Mucosa of gallbladder (tissue), 1 donor: Measurements from ENCODE around the gene CRTAC1. TPM values are rescaled to one million over a fixed set of nuclear protein-coding genes. Genes with fewer than 3 reads are reported as not detected.
A peak's percentile ranks its signal among the peaks of the same experiment; 100 is the strongest.

Experiments
- DNase-seq: peaks from one replicate; pipeline ENCODE4 v3.0.0-alpha.2; 2020; ENCODE audit warnings: low spot score
- total RNA-seq: library from RNA; stranded (reverse); gene quantifications from one replicate; pipeline ENCODE4 v1.2.1, GENCODE V29; 2021
- donor health status: DM: no; HTN: no; CAD: no.

The CRTAC1 gene
- total RNA-seq, 1 donor from 2014 or later: 1.6 TPM

DNA sequence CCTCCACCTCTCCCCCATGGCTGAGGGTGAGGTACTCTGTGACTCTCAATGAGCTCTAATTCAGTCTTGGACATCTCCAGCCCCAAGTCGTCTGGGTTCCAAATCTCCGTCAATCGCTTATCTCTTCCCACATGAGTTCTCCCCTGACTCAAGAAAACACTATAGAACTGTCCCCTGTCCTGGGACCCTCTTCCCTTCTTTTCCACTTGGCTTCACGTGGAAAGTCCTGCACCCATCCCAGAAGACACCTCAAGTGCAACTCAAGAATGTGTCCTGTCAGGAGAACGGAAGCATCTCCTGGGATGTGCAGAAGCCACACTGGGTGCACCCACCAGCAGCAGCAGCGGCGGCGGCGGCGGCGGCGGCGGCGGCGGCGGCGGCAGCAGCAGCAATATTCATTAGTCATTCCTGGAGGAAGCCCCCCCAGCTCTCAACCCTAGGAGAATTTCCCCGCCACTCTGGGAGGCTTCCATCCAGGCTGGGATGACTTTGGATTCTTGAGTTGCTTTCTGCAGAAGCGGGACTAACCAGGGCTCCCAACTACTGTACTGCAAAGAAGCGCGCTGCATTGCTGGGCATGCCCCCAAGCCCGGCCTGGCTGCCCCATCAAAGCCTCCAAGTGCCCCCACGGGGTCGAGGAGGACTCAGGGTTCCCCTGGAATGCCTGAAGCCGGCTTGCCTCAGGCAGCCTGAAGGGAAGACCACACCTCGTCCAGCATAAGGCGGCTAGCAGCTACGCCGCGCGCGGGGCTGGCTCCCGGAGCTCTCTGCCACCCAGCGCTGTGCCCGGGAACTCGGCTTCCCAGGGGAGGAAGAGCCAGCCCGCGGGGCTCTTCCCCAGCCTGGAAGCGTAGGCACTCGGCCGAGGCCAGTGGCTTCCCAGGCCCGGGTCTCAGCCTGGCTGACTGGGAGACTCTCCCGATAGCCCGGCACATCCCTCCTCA lies 1.0 kb downstream of the CRTAC1 start:
- DNase-seq: no peak

DNA sequence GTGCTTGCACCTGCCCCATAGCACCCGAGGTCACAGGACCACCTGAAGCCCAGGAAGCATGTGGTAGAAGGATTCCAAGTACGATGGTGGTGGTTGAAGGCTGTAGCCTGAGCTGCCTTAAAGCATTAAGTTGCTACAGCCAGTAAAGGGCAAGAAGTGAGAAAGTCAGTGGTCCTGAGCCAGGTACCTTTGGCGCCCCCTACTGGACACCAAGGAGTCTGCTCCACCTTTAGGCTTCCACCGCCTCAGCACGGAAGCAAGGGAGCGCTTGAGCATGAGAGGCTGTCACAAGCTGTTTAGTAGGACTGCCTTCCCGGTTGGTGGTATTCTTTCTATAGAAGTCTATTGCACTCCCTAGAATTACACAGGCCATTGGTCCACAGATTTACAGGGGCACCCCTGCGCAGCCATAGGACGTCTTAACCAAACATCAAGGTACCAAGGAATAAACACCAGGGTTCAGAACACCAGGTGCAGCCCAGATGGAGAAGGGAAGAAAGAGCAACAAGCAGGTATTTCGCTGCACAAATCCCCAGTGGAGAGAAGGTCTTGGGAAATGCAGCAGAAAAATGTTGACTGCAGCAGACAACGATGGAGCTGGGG lies 2.2 kb downstream of the CRTAC1 start:
- DNase-seq: peak; percentile 38

DNA sequence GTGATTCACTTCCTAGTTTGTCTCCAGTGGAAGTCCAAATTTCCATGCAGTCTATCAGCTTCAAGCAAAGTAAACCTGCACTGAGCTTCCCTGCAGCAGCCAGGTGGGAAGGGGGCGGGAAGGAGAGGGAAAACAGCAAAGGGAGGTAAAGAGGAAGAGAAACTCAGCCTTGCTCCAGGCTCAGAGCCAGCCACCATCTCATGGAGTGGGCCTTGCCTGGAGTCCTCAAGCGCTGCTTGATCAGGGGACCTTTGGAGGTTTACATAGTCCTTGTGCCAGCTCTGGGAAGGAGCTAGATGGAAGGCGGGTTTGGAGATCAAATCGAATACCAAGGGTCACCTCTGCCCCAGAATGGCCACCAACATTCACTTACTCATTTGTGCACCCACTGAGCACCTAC lies 7.4 kb downstream of the CRTAC1 start:
- no peak for DNase-seq

DNA sequence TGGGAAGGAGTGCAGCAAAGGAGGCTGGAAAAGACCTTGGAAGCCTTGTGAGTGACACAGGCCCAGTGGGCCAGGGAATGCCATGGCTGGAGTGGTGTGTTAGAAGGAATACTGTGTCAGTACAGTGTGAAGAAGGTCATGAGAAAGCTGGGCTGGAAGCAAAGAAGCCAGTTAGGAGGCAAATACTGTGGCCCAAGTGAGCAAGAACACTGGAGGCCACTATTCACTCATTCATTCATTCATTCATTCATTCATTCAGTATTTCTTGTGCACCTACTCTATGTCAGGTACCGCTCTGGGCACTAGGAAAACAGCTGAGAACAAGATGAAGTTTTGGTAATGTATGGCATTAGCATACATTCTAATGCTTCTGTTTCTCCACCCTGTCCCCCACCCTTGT lies 9.6 kb downstream of the CRTAC1 start:
- DNase-seq: no peak

DNA sequence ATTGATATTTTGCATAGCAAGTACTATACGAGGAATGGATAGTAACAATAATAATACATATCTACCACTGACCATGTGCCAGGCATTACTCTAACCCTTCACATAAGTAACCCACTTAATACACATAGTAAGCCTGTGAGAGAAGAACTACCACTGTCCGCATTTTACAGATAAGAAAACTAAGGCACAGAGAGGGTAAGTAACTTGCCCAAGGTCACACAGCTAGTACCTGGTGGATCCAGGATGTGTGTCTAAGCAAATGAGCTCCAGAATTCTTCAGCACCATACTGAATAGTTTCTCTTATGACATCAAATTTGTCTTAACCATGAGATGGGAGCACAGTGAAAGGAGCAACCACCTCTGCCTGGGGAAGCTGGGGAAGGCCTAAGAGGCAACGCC lies 10.2 kb downstream of the CRTAC1 start:
- DNase-seq: no peak

DNA sequence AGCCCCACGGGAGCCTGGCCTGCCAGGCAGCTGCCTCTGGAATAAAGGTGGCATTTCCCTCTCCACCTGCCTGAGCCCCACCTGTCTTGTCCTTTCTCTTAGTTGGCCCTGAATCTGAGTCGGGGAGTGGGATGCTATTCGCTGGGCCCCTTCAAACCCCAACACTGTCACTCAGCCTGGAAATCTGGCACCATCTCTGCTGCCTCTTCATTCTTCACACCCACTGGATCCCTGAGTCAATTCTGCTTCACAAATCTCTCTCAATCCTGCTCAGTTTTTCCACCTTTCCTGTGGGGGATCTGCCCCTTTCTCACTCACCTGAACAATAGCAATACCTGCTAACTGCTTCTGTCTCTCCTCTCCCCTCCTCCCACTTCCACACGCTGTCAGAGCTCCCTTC lies 10.6 kb downstream of the CRTAC1 start:
- DNase-seq: no peak

DNA sequence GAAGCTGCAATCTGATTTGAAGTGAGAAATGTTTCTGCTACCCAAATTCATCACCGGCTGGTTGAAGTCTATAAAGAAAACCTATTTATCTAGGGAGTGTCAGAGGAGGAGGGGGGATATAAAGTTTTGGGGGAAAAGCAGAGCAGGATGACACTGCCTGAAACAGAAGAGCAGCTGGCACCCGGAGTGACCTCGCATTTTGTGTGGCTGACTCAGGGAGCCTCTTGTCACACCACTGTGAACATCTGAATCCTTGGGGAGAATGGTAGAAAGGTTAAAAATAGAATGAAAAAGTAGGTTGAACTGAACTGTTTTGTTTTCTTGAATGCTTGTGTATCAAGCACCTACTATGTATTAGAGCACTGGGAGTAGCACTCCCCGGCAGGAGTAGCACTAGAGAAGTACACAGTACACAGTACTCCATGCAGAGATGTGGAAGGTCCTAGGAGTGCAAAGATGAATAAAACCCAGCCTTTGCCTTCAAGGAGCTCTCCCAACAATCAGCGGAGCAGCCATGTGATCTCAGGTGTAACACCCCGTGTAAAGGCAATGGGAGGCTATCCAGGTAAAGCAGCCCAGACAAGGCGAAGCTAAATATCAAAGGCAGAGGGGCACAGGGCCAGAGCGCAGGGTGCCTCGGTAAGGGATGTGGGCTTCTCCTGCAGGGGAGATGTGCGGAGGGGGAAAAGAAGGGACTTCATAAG lies 13.5 kb downstream of the CRTAC1 start:
- DNase-seq: no peak

DNA sequence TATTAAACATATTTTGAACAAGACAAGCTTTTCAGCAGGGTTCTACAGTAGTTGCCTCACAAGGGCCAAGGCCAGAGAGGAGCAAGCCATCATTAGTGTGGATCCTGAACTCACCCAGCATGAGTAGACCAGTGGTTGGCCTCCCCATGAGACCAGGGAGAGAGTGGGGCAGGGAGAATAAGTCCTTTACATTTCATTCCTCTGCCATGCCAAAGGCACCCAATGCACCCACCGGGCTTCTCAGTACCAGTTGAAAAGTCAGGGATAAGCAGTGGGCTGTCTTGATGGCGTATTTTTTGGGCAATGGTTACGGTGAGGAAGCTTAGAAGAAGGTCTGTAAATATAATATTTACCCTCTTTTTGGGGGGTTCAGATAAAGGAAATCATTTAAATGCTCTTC lies 16.6 kb downstream of the CRTAC1 start:
- no peak for DNase-seq

DNA sequence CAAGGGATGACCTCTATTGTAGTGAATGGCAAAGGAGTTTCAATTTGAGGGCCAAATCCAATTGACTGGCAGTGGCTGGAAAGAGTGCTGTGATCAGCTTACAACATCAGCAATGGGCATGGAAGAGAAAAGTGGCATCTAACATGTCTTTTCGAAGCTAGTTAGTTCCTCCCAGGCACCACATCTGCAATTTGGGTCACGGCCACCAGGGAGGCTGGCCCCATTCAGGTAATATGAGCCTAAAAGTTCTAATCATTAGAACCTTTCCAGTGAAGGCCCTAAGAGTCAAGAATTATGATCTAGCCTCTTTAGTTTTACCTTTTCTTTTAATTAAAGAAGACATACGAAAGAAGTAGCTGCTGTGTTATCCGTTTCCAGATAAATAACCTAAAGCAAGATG lies 17.3 kb downstream of the CRTAC1 start:
- DNase-seq: no peak

DNA sequence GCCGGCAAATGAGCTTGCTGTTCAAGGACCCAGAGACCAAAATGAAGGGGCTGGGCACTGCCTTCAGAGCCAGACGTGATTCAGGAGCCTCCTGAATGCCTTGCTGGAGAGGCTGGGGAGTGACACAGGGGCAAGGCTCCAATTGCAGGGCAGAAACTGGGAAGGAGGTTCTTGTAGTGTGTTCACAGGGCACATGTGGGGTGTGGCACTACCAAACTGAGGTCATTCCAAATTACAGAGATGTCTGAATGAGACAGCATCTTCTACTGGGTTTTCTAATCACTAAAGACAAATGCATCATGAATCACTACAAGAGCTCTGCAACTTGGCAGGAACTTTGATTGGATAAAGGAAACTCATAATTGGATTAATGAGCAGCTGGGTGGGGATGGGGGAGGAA lies 17.8 kb downstream of the CRTAC1 start:
- no peak for DNase-seq

DNA sequence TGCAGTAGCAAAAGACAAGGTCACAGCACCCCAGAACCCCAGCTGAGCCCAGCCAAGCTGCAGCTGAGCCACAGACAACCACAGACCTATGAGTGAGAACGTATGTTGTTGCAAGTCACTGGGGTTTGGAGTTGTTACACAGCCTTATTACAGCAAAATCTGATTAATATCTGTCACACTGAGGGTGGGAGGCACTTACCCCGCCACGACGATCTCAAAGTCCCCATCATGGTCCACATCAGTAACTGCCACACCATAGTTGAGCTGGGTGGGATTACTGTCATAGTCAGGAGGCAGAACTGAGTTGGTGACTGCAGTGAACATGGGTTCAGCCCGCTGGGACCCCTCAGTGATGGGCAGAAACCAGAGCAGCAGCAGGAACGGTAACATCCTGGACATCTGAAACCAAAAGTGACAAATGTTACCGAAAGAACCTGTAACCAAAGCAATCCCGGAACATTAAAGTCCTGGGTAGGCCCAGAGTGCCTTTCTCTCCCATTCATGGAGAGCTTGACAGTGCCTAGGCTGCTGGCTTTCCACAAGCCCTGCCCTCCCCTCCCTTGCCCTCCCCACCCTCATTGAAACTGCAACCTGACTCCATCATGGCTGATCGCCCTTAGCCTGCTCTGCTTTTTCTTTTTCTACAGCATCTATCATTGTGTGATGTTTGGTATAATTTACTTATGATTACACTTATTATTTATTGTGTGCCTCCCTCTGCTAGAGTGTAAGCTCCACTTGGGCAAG lies 19.3 kb downstream of the CRTAC1 start:
- DNase-seq: no peak

DNA sequence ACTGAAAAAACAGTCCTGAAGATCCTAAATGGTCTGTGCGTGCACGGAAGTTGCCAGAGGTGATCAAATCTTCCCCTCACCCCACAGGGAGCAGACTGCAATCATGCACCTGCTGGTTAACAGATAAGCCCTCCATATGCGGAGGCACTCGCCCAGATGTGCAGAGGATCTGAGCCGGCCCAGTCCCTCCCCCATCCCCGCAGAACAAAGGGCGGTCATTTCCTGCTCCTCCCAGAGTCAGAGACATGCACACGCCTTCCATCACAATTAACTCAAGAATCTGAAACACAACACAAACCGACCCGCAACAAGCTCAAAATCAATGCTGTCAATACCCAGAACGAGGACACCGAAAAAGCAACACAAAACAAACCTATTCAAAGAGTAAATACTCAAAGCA lies 24.2 kb downstream of the CRTAC1 start:
- no peak for DNase-seq

DNA sequence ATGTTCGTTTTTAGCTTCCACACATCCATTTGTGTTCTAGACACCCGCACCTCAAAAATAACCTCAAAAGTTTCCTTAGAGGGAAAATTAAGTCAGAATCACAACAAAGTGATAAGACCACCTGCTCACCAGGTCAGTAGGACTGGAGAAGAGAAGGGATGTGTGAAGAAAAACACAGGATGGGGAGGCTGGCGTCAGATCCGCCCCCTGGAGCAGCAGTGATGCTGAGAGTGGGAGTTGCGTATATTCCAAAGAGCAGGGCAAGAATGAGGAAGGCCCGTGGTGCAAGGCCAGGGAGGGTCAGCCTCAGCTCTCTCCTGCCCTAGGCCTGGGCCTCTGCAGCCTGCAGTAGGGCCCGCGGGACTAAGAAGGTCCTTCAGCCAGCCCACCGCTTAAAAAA lies 28.7 kb downstream of the CRTAC1 start:
- DNase-seq: no peak

DNA sequence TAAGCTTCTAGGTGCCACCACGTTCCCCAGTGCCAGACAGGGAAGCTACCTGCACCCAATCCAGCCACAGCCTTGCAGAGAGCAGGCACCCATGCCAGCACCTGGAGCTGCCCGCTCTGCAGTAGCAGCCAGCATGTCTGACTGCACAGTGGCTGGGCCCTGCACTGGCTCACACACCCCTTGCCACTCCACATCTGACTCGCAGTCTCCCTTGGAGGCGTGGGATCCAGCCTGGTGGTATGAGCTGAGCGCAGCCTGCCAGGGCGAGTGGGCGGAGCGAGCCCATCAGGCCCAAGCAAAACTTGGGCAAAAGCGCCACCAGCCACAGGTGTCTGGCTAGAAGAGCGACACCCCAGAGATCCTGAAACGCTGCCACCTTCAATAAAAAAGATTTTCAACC lies 30.1 kb downstream of the CRTAC1 start:
- no peak for DNase-seq

DNA sequence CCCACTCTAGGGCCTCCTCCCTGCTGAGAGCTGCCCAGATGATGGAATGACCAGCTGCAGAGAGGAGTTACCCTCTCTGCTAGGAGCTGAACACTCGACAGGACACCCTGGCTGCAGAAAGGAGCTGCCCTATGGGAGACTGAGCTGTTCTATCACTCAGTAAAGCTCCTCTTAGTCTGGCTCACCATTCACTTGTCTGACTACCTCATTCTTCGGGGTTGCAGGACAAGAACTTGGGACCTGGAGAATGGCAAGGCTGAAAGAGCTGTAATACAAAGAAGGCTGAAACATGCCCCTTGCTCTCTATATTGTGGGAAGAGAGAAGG lies 30.5 kb downstream of the CRTAC1 start:
- no peak for DNase-seq

DNA sequence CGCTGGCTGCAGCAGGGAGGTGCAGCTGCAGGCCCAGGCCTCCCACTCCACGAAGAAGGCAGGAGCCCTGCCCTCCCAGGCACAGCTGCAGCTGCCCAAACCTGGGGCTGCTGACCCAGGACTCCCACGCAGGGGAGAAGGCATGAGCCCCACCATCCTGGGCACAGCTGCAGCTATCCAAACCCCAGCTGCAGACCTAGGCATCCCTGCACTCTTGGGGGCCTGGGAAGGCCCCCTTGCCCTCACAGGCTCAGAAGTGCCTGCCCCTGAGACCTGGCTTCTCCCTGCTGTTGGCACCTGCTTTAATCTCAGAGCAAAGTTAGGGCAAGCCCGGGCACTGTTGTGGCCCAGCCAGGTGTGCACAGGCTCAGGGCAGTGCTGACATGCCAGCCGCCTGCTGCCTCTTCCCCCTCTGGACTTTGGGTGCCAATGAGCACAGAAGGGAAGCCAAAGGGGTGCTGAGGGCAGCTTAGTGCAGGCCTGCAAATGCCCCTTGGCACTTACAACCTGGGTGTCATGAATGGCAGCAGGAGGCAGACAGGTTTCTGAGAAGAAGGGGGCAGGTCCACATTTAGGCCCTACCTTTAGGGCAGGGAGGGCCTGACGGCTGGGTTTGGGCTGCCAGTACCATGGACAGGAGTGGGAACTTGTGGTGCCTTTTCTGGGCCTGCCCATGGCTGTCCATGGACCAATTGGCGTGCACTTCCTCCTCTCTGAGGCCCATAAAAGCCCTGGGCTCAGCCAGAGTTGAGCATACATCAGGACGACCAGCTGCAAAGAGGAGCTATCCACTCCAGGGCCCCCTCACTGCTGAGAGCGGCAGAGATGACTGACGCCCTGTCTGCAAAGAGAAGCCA lies 31.1 kb downstream of the CRTAC1 start:
- DNase-seq: no peak

DNA sequence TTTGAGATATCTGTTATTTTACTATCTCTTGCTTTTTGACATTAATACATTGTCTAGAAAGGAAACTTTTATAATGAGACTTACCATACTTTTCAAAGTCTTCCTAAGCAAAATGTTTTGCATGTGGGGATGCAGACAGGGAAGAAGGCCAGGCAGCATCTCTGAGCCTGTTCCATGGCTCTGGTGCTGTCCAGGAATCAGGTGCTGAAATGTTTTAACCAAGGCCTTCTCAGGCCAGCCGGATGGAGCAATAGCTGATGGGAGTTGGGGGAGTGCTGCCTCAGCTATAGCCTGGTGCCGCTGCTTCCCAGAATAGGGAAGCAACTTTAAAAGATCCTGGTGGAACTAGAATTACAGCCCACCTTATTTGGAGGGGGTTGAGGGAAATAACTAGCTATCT lies 38.5 kb downstream of the CRTAC1 start:
- peak; percentile 15 for DNase-seq

DNA sequence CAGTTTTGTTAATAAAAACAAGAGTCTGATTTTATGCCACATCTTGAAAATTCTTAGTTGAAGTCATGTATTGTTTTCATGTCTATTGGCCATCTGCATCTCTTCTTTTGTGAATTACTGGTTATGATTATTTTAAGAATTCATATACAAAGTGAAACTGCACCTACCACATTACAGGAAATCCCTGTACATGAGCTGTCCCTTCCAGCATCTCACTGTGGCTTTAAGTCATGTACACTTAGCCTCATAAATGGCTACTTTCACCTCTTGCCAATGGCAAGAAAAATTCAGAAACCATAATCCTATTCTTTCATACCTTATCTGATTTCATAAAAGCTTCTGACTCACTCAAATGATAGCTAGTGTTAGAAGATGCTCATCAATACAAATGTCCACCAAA lies 48.6 kb downstream of the CRTAC1 start:
- DNase-seq: no peak

DNA sequence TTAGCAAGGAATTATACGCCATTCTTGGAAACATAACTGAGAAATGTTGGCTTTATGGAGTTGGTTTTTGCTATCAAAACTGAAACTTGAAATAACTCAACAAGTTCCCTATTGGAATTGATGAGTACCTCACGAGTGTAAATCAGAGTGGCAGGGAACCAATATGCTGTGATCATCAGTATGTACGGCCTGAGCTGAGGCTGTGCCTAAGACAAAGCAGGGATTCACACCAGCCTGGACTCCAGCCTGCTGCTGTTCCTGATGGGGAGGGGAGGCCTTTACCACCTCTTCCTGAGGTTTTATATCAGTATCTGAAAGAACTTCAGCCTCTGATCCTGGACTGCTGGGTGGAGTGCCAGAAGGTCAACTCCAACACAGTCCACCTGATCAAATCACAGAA lies 52.7 kb downstream of the CRTAC1 start:
- DNase-seq: no peak

DNA sequence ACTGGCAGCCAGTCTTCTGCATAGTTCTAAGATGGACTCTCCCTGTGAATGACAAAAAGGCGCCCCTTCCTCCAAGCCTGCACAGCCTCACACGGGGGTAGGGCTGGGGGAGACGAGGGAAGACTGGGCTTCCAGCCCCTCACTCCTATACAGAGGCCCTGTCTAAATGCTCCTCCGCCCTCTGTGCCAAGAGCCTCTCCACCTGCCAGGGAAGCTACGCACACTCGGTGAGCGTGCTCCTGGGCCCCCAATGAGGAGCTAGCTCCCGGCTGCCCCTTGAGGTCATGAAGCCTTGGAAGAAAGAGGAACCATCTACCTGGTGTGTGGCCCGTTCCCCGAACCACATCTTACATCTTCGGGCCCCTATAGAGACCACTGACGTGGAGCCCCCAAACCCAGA lies 54.8 kb downstream of the CRTAC1 start:
- DNase-seq: no peak
